Measurements from ENCODE around the gene EIF1AD.

DNA sequence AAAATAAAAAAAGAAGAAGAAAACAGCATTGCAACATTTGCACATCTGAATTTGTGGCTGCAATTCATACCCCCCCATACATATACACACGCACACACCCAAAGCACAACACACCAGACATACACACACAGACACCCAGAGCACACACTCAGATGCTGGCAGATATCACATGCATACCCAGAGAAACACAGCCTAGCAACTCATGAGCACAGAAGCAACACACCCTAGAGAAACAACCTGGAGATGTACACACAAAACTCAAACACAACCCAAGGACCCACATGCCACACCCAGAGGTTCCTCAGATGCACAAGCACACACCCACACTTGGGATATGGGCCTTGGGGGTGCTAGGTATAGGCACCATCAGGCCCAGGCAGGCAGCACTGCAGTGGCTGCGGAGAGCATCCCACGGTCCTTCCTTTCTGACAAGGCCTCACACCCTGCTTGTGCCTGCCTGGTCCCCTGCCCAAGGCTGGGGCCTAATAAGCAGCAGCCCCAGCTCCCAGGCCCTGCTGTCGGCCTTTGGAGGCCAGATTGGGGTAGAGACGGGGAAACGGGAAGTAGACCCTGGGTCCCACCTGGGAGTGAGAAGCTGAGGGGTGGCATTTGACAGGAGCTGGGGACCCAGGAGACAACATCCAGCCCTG is 13.0 kb upstream of the EIF1AD start:
- TF ChIP-seq EZH2 (IDR thresholded peaks at IDR 0.05) = no peak
- TF ChIP-seq, protein P1, sequence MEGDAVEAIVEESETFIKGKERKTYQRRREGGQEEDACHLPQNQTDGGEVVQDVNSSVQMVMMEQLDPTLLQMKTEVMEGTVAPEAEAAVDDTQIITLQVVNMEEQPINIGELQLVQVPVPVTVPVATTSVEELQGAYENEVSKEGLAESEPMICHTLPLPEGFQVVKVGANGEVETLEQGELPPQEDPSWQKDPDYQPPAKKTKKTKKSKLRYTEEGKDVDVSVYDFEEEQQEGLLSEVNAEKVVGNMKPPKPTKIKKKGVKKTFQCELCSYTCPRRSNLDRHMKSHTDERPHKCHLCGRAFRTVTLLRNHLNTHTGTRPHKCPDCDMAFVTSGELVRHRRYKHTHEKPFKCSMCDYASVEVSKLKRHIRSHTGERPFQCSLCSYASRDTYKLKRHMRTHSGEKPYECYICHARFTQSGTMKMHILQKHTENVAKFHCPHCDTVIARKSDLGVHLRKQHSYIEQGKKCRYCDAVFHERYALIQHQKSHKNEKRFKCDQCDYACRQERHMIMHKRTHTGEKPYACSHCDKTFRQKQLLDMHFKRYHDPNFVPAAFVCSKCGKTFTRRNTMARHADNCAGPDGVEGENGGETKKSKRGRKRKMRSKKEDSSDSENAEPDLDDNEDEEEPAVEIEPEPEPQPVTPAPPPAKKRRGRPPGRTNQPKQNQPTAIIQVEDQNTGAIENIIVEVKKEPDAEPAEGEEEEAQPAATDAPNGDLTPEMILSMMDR (IDR thresholded peaks at IDR 0.05) = no peak
- TF ChIP-seq EZH2phosphoT487 (IDR thresholded peaks at IDR 0.05) = no peak
